Neural crest cell (in vitro differentiated cells): Measurements from ENCODE around the gene ST6GALNAC5. TPM values are rescaled to one million over a fixed set of nuclear protein-coding genes. Genes with fewer than 3 reads are reported as not detected.
A peak's percentile ranks its signal among the peaks of the same experiment; 100 is the strongest.

Experiments used
- DNase-seq: peaks from one replicate; pipeline ENCODE4 v3.0.0; 2021; ENCODE audit warnings: low read depth, mixed read lengths, low spot score
- H3K27ac Mint-ChIP-seq: one replicate; pipeline ENCODE4 v1.8.0; 2021; ENCODE audit warnings: mild to moderate bottlenecking, mixed read lengths; ENCODE audit not compliant: unreplicated experiment
- H3K27me3 Mint-ChIP-seq: 2 replicates; pipeline ENCODE4 v1.8.0; 2021; ENCODE audit warnings: low read depth, mild to moderate bottlenecking, mixed read lengths
- H3K36me3 Mint-ChIP-seq: 2 replicates; pipeline ENCODE4 v1.8.0; 2021; ENCODE audit warnings: low read depth, mild to moderate bottlenecking, mixed read lengths
- H3K4me1 Mint-ChIP-seq: 2 replicates; pipeline ENCODE4 v1.8.0; 2021; ENCODE audit warnings: mixed read lengths
- H3K4me3 Mint-ChIP-seq: one replicate; pipeline ENCODE4 v1.8.0; 2021; ENCODE audit warnings: mild to moderate bottlenecking, mixed read lengths
- H3K9me3 Mint-ChIP-seq: 2 replicates; pipeline ENCODE4 v1.8.0; 2021; ENCODE audit warnings: mixed read lengths
- total RNA-seq: library from RNA; stranded (reverse); gene quantifications from 2 replicates; pipeline ENCODE4 v1.2.1, GENCODE V29; 2021
- TF ChIP-seq, protein P1 (sequence below): fragments of 200-600 bp; sonication (generic); conservative IDR thresholded peaks from 2 replicates; pipeline ENCODE4 v1.5.0; 2021; ENCODE audit warnings: antibody characterized with exemption, mild to moderate bottlenecking

The ST6GALNAC5 gene
- total RNA-seq, 1 donor from 2014 or later, result 45.6 TPM

DNA sequence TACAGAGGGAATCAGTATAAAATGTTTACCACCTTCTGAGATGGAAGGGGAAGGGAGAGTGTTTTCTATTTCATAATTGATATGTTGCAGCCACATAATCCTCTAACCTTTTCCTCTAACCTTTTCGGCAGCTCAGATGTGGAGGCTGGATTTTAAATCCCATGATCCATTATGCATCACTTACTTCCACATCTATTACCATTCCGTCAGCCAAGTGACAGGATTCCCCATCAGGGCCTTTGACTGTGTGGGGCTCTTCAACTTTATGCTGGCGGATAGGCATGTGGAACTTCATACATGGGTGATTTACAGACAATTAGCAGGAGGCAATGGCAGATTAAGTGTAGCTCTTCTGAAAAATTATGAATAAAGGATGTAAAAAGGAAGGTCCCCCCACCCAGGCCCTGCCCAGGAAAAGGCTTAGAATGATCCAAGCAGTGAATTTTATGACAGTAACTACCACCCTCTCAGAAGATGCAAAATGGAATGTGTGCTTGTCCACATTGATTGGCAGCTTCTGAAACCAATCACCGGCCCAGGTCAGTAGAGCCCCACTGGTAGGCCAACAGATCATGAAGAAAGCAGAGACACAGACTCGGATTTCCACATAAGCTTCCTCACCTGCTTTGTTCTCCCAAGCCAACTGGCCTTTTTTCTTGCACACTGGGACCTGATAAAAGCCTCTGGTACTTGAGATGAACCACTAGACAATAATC lies 147.0 kb downstream of the ST6GALNAC5 start:
- Mint-ChIP-seq H3K4me3 (no peak overlapping the region), H3K27ac (no peak overlapping the region), H3K27me3 (no peaks in the 10 kb centered on the region), H3K9me3 (no peaks in the 10 kb centered on the region), H3K36me3 (no peaks in the 10 kb centered on the region), H3K4me1 (peaks cover 83% of the 10 kb centered on the region)
- DNase-seq, result no peak
- TF ChIP-seq, protein P1, sequence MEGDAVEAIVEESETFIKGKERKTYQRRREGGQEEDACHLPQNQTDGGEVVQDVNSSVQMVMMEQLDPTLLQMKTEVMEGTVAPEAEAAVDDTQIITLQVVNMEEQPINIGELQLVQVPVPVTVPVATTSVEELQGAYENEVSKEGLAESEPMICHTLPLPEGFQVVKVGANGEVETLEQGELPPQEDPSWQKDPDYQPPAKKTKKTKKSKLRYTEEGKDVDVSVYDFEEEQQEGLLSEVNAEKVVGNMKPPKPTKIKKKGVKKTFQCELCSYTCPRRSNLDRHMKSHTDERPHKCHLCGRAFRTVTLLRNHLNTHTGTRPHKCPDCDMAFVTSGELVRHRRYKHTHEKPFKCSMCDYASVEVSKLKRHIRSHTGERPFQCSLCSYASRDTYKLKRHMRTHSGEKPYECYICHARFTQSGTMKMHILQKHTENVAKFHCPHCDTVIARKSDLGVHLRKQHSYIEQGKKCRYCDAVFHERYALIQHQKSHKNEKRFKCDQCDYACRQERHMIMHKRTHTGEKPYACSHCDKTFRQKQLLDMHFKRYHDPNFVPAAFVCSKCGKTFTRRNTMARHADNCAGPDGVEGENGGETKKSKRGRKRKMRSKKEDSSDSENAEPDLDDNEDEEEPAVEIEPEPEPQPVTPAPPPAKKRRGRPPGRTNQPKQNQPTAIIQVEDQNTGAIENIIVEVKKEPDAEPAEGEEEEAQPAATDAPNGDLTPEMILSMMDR, result no peak

DNA sequence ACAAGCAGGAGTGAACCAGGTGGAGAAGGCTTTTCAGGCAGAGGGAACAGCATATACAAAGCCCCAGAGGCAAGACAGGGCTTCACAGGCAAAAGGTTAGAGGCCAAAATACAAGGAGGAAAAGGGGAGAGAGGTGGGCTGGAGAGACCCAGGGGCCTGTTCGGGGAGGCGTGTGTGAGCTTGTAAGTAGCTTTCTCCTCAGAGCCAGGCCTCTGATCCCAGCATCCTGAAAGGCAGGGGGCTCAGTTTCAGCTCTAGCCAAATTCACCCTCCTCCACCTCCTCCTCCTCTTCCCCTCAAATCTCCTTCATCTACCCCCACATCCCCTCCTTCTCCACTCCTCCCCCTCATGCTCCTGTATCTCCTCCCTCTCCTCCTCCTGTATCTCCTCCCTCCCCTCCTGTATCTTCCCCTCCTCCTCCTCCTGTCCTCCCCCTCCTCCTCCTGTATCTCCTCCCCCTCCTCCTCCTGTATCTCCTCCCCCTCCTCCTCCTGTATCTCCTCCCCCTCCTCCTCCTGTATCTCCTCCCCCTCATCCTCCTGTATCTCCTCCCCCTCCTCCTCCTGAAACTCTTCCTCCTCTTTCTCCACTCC lies 148.6 kb downstream of the ST6GALNAC5 start:
- Mint-ChIP-seq H3K4me3 (no peak overlapping the region), H3K4me1 (peaks cover 79% of the 10 kb centered on the region), H3K27me3 (no peaks in the 10 kb centered on the region), H3K9me3 (no peaks in the 10 kb centered on the region), H3K36me3 (no peaks in the 10 kb centered on the region), H3K27ac (no peak overlapping the region)
- no peak for DNase-seq
- TF ChIP-seq, protein P1, result no peak

DNA sequence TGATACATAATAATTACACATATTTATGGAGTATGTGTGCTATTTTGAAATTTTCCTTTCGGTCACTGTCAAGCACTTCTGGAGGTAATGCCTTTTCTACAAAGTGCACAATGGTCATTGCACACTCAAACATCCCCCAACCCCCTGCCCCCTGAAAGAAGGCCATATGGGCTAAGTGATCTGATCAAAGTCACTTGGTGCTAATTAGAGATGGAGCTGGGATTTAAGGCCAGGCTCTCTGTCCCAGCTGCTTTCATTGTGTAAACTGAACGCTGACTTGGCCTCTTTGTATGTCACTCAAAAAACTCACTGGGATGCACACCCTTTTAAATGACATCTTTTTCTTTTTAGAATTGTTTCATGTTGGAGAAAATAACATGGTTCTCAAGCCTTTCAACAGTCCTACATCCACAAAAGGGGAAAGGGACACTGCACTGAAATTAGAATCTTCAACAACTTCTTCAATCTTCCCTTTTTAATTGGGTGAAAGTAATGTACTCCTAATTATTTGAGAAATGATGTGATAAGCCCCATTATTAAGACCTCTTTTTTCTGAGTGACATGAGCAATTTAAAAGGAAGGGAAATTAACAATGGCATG lies 149.2 kb downstream of the ST6GALNAC5 start:
- H3K4me3 Mint-ChIP-seq, result peak overlapping the region; percentile 18
- H3K36me3 Mint-ChIP-seq, result no peaks in the 10 kb centered on the region
- no peaks in the 10 kb centered on the region for H3K27me3 Mint-ChIP-seq
- TF ChIP-seq, protein P1, result no peak
- peak overlapping the region; percentile 69 for H3K27ac Mint-ChIP-seq
- H3K4me1 Mint-ChIP-seq, result peaks cover 77% of the 10 kb centered on the region
- no peak for DNase-seq
- H3K9me3 Mint-ChIP-seq, result no peaks in the 10 kb centered on the region

- TF ChIP-seq, protein P1, result no peak
- DNase-seq, result no peak
- Mint-ChIP-seq H3K9me3 (no peaks in the 10 kb centered on the region), H3K4me1 (peaks cover 64% of the 10 kb centered on the region), H3K36me3 (no peaks in the 10 kb centered on the region), H3K4me3 (no peak overlapping the region), H3K27ac (no peak overlapping the region), H3K27me3 (no peaks in the 10 kb centered on the region)
Measured at GRCh38 chr1:77018311-77018710, 151.0 kb downstream of the ST6GALNAC5 start.

DNA sequence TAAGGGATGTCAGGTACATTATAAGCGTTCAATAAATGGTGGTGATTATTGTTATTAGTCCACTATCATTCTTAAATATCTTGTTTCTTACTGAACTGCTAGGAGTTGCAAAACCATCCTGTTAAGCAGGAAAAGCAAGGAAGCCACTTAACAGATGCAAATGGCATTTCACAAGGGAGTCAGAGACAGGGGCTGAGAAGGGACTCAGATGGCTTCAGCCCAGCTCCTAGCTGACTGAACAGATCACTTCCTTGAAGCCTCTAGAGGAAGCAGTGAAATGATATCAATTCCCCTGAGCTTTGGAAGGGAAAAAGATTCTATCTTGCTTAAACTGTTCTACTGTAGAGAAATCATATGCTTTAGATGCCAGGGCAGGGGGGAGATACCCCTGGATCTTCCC lies 151.5 kb downstream of the ST6GALNAC5 start:
- H3K4me1 Mint-ChIP-seq, result peaks cover 62% of the 10 kb centered on the region

More for the DNA sequence above, 151.5 kb downstream of the ST6GALNAC5 start:
- DNase-seq, result no peak
- Mint-ChIP-seq H3K9me3 (no peaks in the 10 kb centered on the region), H3K27me3 (no peaks in the 10 kb centered on the region), H3K27ac (no peak overlapping the region), H3K4me3 (no peak overlapping the region), H3K36me3 (no peaks in the 10 kb centered on the region)
- TF ChIP-seq, protein P1, result no peak
